IPS-15b (cell line): ENCODE measurements around the gene MZT2A.
"Not testable (repeated sequence)": the region's sequence is repeated elsewhere in the genome, so short reads cannot be mapped to it uniquely, and the experiment has no call there.

Source experiments
- H3K27me3 ChIP-seq: one replicate; pipeline ENCODE4 v1.6.1; 2013; ENCODE audit warnings: low read length; ENCODE audit not compliant: control insufficient read depth, insufficient read depth
- H3K36me3 ChIP-seq: one replicate; pipeline ENCODE4 v1.6.1; 2013; ENCODE audit warnings: low read length; ENCODE audit not compliant: control insufficient read depth, insufficient read depth
- H3K4me1 ChIP-seq: one replicate; pipeline ENCODE4 v1.6.1; 2013; ENCODE audit warnings: mild to moderate bottlenecking, low read length; ENCODE audit not compliant: control insufficient read depth, insufficient read depth
- H3K4me3 ChIP-seq: one replicate; pipeline ENCODE4 v1.5.1; 2013; ENCODE audit warnings: low read depth, low read length
- H3K9ac ChIP-seq: one replicate; pipeline ENCODE4 v1.6.1; 2013; ENCODE audit warnings: low read depth, mild to moderate bottlenecking, low read length
- H3K9me3 ChIP-seq: one replicate; pipeline ENCODE4 v1.6.1; 2013; ENCODE audit warnings: mild to moderate bottlenecking, low read length; ENCODE audit not compliant: control insufficient read depth, insufficient read depth

The MZT2A gene

DNA sequence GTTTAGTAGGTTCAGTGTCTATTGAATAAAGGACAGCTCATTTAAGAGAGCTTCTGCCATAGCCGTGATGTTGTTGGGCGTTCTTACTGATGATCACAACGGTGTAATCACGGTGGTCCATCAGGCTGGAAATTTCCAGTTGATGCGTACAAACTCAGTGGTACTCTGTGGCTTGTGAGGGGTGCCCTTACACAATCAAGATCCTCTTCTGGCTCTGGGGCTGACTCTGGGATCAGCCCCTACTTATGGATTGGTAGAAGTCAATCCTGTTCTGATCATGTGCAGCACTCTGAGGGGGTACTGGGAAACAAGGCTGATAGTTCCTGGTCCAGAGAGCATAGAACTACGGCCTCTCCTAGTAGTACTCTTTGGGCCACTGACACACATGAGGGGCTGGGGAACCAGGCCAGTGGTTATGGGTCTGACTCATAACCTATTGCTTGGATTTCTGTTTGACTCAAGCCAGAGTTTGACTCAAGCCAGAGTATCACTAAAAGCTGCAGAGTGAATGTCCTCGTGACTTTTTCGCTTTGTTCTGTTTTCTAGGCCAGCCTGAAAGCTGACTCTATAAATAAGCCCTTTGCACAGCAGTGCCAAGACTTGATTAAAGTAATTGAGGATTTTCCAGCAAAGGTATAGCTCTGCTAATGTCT is 6.2 kb upstream of the MZT2A start:
- not testable (repeated sequence) for H3K9me3 ChIP-seq, H3K27me3 ChIP-seq, H3K4me1 ChIP-seq, H3K9ac ChIP-seq, H3K4me3 ChIP-seq
- peaks cover 25% of the 10 kb centered on the region for H3K36me3 ChIP-seq

DNA sequence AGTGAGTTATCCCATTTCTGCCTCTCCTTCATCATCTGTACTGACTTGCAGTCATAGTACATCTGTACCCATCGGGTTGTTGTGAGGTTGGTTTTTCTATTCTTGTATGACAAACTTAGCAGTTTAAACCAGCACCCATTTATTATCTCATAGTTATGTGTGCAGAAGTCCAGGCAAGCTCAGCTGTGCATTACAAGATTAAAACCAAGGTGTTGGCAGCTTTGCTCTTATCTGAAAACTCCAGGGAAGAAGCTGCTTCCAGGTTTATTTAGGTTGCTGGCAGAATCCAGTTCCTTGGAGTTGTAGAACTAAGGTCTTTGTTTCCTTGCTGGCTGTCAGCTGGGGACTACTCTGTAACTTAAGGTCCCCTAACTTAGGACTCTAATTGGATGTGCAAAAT is 3.3 kb upstream of the MZT2A start:
- not testable (repeated sequence) for H3K4me1 ChIP-seq, H3K27me3 ChIP-seq, H3K9ac ChIP-seq, H3K9me3 ChIP-seq, H3K4me3 ChIP-seq
- H3K36me3 ChIP-seq = peaks cover 10% of the 10 kb centered on the region

DNA sequence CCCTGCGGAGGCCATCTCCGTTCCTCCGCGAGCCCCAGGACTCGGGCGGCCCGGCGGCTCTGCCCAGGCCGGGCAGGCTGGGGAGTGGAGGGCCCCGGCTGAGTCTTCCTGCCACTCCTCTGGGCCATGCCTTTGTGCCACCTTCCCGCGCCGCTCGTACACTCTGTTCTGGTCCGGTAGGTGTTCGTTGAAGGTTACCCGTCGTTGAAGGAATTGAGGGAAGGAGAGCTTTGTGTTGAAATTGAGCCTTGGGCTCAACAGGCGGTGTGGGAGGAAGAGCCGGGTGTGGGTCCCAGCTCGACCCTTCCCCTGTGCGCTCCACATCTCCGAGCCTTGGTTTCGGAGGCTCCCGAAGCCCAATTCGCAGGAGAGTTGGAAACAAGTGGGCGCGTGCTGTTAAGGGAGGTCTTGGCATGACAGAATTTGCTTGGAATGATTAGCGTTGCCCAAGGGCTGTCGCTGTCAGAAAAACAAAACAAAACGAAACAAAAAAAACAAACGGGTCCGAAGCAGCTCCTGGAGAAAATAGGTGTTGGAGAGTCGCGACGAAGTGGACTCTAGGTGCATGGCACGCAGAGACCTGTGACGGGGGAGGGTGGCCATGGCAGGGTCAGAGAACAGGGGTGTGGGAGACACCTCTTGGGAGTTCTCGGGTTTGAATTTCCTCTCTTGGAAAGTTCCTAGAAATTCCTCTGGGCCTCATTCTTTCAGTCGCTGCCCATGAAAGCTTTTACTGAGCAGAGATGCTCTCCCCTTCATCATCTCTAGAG is 1.2 kb upstream of the MZT2A start:
- Histone ChIP-seq H3K4me1 (no peaks in the 10 kb centered on the region), H3K36me3 (peaks cover 3% of the 10 kb centered on the region), H3K9ac (peak overlapping the region; percentile 93), H3K9me3 (no peaks in the 10 kb centered on the region), H3K4me3 (peak overlapping the region; percentile 96), H3K27me3 (no peaks in the 10 kb centered on the region)

DNA sequence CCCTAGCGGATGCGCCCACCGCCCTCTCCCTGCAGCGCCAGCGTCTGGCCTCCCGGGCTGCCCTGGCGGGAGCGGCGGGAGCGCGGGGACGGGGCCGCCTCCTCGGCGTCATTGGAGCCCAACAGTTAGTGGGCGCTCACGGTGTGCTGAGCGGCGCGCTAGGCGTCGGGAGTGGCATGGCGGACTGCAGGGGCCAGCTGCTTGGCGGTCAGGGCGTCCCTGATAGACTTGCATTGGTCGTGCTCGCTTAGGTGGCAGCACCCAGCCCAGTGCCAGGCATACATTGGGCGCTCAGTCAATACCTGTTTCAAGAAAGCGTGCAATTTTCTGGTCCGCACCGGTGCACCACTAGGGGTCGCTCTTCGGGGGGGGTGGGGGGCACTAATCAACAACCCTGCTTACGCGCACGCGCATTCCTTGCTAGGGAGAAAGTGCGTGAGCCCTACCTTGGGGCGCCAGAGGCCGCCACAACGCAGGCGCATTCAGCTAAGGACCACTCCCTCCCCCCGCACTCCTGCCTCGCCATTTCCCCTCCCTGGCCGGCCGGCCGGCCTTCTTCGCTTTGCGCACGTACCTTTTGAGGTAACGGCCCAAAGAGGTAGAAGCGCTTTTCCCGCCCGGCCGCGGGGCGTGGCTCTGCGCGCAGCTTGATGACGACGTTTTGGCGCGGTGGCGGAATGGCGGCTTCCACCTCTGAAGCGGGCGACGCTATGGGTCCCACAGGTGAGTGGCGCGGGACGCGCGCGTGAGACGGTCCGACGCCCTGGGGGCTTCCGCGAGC is 411 bp upstream of the MZT2A start:
- no peaks in the 10 kb centered on the region for H3K4me1 ChIP-seq
- H3K4me3 ChIP-seq = peak overlapping the region; percentile 96
- H3K9me3 ChIP-seq = no peaks in the 10 kb centered on the region
- no peaks in the 10 kb centered on the region for H3K27me3 ChIP-seq
- H3K9ac ChIP-seq = peak overlapping the region; percentile 93
- no peaks in the 10 kb centered on the region for H3K36me3 ChIP-seq

DNA sequence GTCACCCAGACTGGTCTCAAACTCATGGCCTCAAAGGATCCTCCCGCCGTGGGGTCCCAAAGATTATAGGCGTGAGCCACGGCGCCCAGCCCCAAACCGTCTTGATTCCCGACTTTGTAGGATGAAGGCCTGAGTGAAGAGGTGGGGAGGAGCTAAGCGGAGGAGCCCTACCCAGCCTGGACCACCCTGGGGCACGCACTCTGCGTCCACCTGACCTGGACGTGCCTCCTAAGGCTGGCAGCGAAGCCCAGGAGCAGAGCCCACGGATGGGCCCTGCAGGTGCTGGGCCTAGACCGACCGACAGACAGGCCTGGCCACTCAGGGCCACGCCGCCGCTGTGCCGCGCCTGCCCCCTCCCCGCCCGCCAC is 744 bp downstream of the MZT2A start:
- not testable (repeated sequence) for H3K36me3 ChIP-seq, H3K4me1 ChIP-seq, H3K9me3 ChIP-seq, H3K27me3 ChIP-seq
- peak overlapping the region; percentile 56 for H3K4me3 ChIP-seq
- peak overlapping the region; percentile 24 for H3K9ac ChIP-seq

DNA sequence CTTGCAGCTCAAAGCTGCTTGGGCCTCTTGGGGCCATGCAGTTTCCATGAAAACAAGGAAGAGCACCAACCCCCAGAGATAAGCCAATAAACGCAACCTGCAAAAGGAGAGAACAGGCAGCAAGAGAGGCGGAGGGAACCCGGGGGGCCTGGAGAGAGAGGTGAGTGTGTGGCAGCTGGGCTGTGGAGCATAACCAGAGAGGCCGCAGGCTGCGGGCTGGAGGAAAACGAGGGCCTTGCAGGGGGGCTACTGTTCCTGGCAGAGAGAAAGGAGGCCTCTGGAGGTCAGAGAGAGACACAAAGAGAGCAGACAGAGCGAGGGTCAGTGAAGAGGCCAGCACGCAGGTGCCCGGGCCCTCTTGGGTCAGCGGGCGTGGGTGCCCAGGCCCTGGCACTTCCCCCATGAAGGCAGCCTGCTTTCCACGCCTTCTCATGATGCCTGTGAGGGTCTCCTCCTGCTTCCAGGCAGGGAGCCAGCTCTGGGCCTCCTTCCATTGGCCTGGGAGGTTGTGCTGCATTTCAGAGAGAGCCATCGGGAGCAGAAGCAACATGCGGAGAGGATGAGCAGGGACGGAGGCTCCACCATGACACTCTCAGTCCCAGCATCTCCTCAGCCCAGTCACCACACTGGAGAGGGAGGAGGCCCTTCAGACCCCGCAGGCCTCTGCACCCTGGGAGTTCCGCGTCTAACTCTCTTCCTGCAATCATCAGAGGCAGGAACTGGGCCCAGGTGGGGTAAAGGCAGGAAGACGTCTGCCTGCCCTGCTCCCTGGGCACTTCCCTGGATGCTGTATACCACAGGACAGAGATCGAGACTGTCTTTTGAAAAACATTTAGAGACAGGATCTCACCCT is 1.4 kb downstream of the MZT2A start:
- H3K36me3 ChIP-seq, H3K4me1 ChIP-seq, H3K9me3 ChIP-seq, H3K27me3 ChIP-seq: not testable (repeated sequence)
- H3K9ac ChIP-seq = peak overlapping the region; percentile 24
- H3K4me3 ChIP-seq = peak overlapping the region; percentile 56

DNA sequence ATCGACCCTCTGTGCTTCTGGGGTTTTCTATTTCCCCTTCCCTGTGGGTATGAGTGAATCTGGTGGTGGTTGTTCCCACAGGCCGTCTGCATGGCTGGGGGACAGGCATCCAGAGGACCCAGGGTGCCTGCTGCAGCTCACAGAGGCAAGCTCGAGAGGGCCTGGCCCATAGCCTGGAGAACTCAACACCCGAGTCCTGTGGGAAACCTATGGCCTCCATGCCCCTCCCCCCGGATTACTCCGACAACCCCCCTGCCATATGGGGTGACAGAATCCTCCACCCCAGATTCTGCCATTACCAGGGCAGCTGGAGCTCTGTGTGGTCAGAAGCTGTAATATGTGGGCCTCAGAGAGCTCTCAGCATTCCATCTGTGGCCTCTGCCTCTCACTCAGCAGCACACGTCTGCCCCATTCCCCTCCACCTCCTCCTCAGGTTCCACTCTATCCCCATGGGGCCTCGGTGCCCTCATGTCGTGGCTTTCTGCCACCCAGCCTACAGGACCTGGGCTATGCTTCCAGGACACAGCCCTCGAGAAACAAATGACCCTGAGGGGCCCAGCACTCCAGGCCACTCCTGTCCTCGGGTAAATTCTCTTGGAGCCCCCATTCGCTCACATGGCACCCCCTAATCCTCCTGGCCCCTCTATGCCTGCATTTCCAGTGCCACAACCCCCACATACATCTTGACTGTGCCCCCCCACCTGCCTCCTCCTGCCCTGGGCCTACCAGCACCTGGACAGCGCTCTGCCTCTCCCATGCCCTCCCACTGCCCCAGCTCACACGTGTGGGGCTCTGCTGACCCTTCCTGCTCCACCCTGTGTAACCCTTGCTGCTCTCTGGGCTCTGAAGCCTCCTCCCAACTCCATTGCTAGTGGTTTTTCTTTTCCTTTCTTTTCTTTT is 3.6 kb downstream of the MZT2A start:
- H3K9me3 ChIP-seq = no peaks in the 10 kb centered on the region
- no peak overlapping the region for H3K9ac ChIP-seq
- no peaks in the 10 kb centered on the region for H3K36me3 ChIP-seq
- no peaks in the 10 kb centered on the region for H3K27me3 ChIP-seq
- no peaks in the 10 kb centered on the region for H3K4me1 ChIP-seq
- no peak overlapping the region for H3K4me3 ChIP-seq

DNA sequence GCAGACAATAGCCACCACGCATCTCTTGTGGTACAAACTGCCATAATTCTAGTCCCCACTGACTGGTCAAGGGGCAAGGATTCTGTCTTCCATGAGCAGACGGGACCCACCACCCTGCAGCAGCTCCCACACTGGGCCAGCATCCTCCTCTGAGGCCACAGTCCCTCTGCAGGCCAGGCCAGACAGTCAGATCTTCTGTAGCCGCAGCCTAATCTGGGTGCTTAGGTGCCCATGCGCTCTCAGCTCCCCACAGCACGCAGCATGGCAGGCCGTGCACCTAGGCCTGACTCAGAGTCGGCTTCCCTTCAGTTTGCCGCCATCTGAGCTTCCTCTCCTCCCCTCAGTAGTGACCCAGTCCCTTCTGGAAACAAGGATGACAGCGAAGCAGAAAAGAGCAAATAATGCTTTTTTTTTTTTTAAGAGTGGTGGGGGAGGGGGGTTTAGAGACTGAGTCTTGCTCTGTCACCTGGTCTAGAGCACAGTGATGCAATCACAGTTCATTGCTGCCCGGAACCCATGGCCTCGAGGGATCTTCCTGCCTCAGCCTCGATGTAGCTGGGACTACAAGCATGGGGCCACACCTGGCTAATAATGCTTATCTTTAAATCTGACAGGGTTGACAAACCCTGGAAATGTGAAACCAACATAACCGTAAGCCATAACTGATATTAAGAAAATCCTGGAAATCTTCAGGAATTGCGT is 5.8 kb downstream of the MZT2A start:
- not testable (repeated sequence) for H3K9ac ChIP-seq, H3K4me1 ChIP-seq, H3K4me3 ChIP-seq, H3K27me3 ChIP-seq, H3K9me3 ChIP-seq, H3K36me3 ChIP-seq

DNA sequence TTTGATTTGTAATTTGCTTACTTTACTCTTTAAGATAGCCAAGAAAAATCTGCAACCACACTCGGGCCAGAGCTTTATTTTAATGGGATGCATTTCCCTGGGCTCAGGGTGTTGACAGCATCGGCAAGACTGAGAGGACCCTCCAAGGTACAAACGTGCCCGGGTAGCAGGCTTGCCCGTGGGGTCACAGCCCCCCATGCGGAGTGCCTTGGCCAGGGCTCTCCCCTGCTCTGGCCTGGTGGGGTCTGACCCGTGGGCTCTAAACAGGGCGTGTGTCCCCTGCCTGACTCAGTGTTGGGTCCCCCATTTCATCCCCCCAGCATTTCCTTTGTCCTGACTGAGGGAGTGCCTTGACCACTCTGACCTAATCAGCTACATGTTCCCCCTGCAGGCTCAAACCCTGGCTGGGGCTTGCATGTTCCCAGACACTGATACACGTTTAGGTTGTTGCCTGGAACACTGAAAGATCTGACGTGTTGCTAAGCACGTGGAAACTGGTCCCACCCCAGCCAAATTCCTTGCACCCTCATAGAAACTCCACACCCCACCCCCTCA is 7.2 kb downstream of the MZT2A start:
- H3K9me3 ChIP-seq, H3K4me1 ChIP-seq, H3K4me3 ChIP-seq, H3K36me3 ChIP-seq, H3K9ac ChIP-seq, H3K27me3 ChIP-seq: not testable (repeated sequence)

DNA sequence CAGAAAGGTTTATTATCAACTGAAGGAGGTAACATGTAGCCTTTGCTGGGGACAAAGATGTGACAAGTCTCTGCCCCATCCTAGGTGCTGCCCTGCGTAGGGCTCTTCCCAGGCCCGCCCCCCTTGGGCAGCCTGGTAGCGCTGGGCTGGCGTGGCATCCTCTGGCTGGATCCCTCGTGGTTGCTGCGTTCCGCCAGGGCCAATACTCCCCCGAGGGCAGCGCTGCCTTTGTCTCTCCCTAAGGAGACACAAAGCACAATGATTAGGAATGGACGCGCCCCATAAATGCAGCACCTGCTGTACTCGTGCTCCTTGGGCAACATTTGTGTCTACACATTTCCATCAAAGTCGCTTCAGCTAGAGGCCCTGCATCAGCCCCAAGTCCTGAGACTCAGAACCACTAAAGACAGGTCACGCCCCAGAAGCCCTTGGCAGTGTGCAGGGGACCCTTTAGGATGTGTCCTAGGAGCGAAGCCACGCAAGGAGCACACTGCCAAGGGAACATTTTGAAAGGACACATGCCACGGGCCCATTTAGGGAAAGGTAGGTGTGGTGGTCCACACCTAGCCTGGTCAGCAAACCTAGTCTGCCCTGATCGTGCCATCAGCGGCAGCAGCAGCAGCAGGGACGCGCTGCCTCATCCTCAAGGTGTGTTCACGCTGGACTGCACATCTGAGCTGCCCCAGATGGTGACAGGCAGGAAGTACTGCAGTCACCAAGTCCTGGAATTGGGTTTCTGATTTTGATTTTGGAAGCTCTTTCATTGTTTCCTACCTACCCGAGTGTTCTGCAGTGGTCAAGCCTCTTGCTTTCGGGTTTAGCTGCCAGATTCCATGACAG is 8.0 kb downstream of the MZT2A start:
- H3K36me3 ChIP-seq, H3K27me3 ChIP-seq, H3K9me3 ChIP-seq, H3K9ac ChIP-seq, H3K4me1 ChIP-seq, H3K4me3 ChIP-seq: not testable (repeated sequence)
